ENCODE measurements around the gene MYCBPAP. TPM values are rescaled to one million over a fixed set of nuclear protein-coding genes. Genes with fewer than 3 reads are reported as not detected.

The MYCBPAP gene
- total RNA-seq, 8 experiments from 2014 or later, result 0.71 to 2.8 (median 1.2) TPM; not detected in 1

Other genes starting within 250 kb of the MYCBPAP start
- gene TMEM92, start 234.0 kb upstream of the MYCBPAP start, total RNA-seq, result under 1 TPM in 5 of 8 experiments, not detected in 3; 0.18 to 0.64 (median 0.38) TPM
- gene XYLT2, start 162.3 kb upstream of the MYCBPAP start, total RNA-seq, result 10 to 100 TPM in 5 of 8 experiments, 1 to 10 TPM in 3; 8.3 to 25.8 (median 10.9) TPM
- gene MRPL27, start 135.3 kb upstream of the MYCBPAP start, total RNA-seq, result 100 to 1,000 TPM in 3 of 8 experiments, 10 to 100 TPM in 5; 54.3 to 138 (median 94.4) TPM
- gene EME1, start 135.2 kb upstream of the MYCBPAP start, total RNA-seq, result 10 to 100 TPM in 2 of 8 experiments, 1 to 10 TPM in 5, under 1 TPM in 1; 0.66 to 14.5 (median 5.7) TPM
- gene LRRC59, start 110.9 kb upstream of the MYCBPAP start, total RNA-seq, result 100 to 1,000 TPM in 3 of 8 experiments, 10 to 100 TPM in 5; 44.5 to 143 (median 74.3) TPM
- 10 to 100 TPM in 3 of 8 experiments, 1 to 10 TPM in 5; 1.6 to 31.1 (median 5.6) TPM for gene ACSF2, start 82.2 kb upstream of the MYCBPAP start, total RNA-seq
- gene CHAD, start 39.6 kb upstream of the MYCBPAP start, total RNA-seq, result 1 to 10 TPM in 3 of 8 experiments, under 1 TPM in 5; 0.11 to 3.0 (median 0.66) TPM
- gene RSAD1, start 29.6 kb upstream of the MYCBPAP start, total RNA-seq, result 10 to 100 TPM; 13.0 to 44.7 (median 20.0) TPM
- gene EPN3, start 24.3 kb downstream of the MYCBPAP start, total RNA-seq, result under 1 TPM; 0.16 to 0.90 (median 0.54) TPM
- 10 to 100 TPM in 6 of 8 experiments, 1 to 10 TPM in 2; 5.4 to 64.4 (median 25.4) TPM for gene SPATA20, start 38.7 kb downstream of the MYCBPAP start, total RNA-seq
- 1 to 10 TPM in 3 of 8 experiments, under 1 TPM in 5; 0.17 to 4.2 (median 0.62) TPM for gene CACNA1G, start 52.3 kb downstream of the MYCBPAP start, total RNA-seq
- 10 to 100 TPM in 1 of 8 experiments, 1 to 10 TPM in 2, under 1 TPM in 4, not detected in 1; 0.27 to 21.6 (median 0.90) TPM for gene ABCC3, start 126.4 kb downstream of the MYCBPAP start, total RNA-seq
- gene ANKRD40, start 199.5 kb downstream of the MYCBPAP start, total RNA-seq, result 10 to 100 TPM; 12.8 to 43.6 (median 24.7) TPM
- gene LUC7L3, start 211.2 kb downstream of the MYCBPAP start, total RNA-seq, result 100 to 1,000 TPM; 118 to 263 (median 161) TPM